Memory B cell (primary cell): ENCODE results near the gene LRTM2.

Source experiments
- ATAC-seq: fragments of 150-1000 bp; cut with Tn5 transposase; 2 replicates; pipeline ENCODE4 v1.10.0; 2021; ENCODE audit warnings: low read depth, mild to moderate bottlenecking, moderate library complexity
- DNase-seq, 2 donors: peaks; one replicate each; pipeline ENCODE4 v3.0.0; 2022; ENCODE audit warnings: low spot score in 2 of 2
- H3K27ac Mint-ChIP-seq: one replicate; pipeline ENCODE4 v1.8.0; 2022; ENCODE audit warnings: mild to moderate bottlenecking, moderate library complexity, mixed read lengths
- H3K27me3 Mint-ChIP-seq: one replicate; pipeline ENCODE4 v1.8.0; 2022; ENCODE audit warnings: mixed read lengths
- H3K36me3 Mint-ChIP-seq: one replicate; pipeline ENCODE4 v1.8.0; 2022; ENCODE audit warnings: mild to moderate bottlenecking, mixed read lengths
- H3K4me1 Mint-ChIP-seq: one replicate; pipeline ENCODE4 v1.8.0; 2022; ENCODE audit warnings: mixed read lengths
- H3K4me3 Mint-ChIP-seq: one replicate; pipeline ENCODE4 v1.8.0; 2022; ENCODE audit warnings: mild to moderate bottlenecking, moderate library complexity, mixed read lengths
- H3K9me3 Mint-ChIP-seq: one replicate; pipeline ENCODE4 v1.8.0; 2022; ENCODE audit warnings: mixed read lengths

Gene LRTM2

GRCh38 chr12:1826867-1827705 lies 6.7 kb downstream of the LRTM2 start:
- Mint-ChIP-seq H3K27ac (no peak overlapping the region), H3K27me3 (peaks cover 21% of the 10 kb centered on the region), H3K4me3 (no peak overlapping the region), H3K9me3 (no peaks in the 10 kb centered on the region), H3K36me3 (no peaks in the 10 kb centered on the region), H3K4me1 (peaks cover 3% of the 10 kb centered on the region)
- DNase-seq (no peak), ATAC-seq (peak; percentile 21)

GRCh38 chr12:1827826-1828805 lies 7.8 kb downstream of the LRTM2 start:
- Mint-ChIP-seq H3K27me3 (peaks cover 16% of the 10 kb centered on the region), H3K9me3 (no peaks in the 10 kb centered on the region), H3K27ac (no peak overlapping the region), H3K4me3 (no peak overlapping the region), H3K4me1 (peaks cover 3% of the 10 kb centered on the region), H3K36me3 (no peaks in the 10 kb centered on the region)
- ATAC-seq, result no peak
- no peak for DNase-seq

- H3K4me3 Mint-ChIP-seq, result no peak overlapping the region
- ATAC-seq (no peak), DNase-seq (no peak)
- peaks cover 18% of the 10 kb centered on the region for H3K27me3 Mint-ChIP-seq
- H3K36me3 Mint-ChIP-seq, result no peaks in the 10 kb centered on the region
- H3K9me3 Mint-ChIP-seq, result no peaks in the 10 kb centered on the region
- no peak overlapping the region for H3K27ac Mint-ChIP-seq
- peaks cover 3% of the 10 kb centered on the region for H3K4me1 Mint-ChIP-seq
Measured at GRCh38 chr12:1828856-1829255, 8.5 kb downstream of the LRTM2 start.

GRCh38 chr12:1829306-1829900 lies 9.0 kb downstream of the LRTM2 start:
- DNase-seq, result no peak
- no peaks in the 10 kb centered on the region for H3K9me3 Mint-ChIP-seq
- H3K4me1 Mint-ChIP-seq, result peaks cover 3% of the 10 kb centered on the region
- H3K27me3 Mint-ChIP-seq, result peaks cover 18% of the 10 kb centered on the region
- H3K27ac Mint-ChIP-seq, result no peak overlapping the region
- no peaks in the 10 kb centered on the region for H3K36me3 Mint-ChIP-seq
- no peak overlapping the region for H3K4me3 Mint-ChIP-seq
- no peak for ATAC-seq

GRCh38 chr12:1830401-1830845 lies 10.1 kb downstream of the LRTM2 start:
- Mint-ChIP-seq H3K36me3 (no peaks in the 10 kb centered on the region), H3K4me1 (peaks cover 6% of the 10 kb centered on the region), H3K27ac (no peak overlapping the region), H3K9me3 (no peaks in the 10 kb centered on the region), H3K27me3 (peaks cover 21% of the 10 kb centered on the region), H3K4me3 (no peak overlapping the region)
- DNase-seq (no peak), ATAC-seq (no peak)

GRCh38 chr12:1830981-1831963 lies 10.9 kb downstream of the LRTM2 start:
- Mint-ChIP-seq H3K27me3 (peaks cover 21% of the 10 kb centered on the region), H3K36me3 (no peaks in the 10 kb centered on the region), H3K4me3 (no peak overlapping the region), H3K4me1 (peaks cover 6% of the 10 kb centered on the region), H3K9me3 (no peaks in the 10 kb centered on the region), H3K27ac (no peak overlapping the region)
- no peak for DNase-seq
- ATAC-seq, result no peak

- H3K9me3 Mint-ChIP-seq, result no peaks in the 10 kb centered on the region
- peaks cover 21% of the 10 kb centered on the region for H3K27me3 Mint-ChIP-seq
- H3K4me3 Mint-ChIP-seq, result no peak overlapping the region
- peaks cover 3% of the 10 kb centered on the region for H3K4me1 Mint-ChIP-seq
- DNase-seq (no peak), ATAC-seq (no peak)
- H3K27ac Mint-ChIP-seq, result no peak overlapping the region
- no peaks in the 10 kb centered on the region for H3K36me3 Mint-ChIP-seq
Measured at GRCh38 chr12:1832801-1833595, 12.6 kb downstream of the LRTM2 start.

GRCh38 chr12:1833596-1834028 lies 13.2 kb downstream of the LRTM2 start:
- Mint-ChIP-seq H3K27me3 (peaks cover 24% of the 10 kb centered on the region), H3K36me3 (no peaks in the 10 kb centered on the region), H3K9me3 (no peaks in the 10 kb centered on the region), H3K4me1 (peaks cover 3% of the 10 kb centered on the region), H3K4me3 (no peak overlapping the region), H3K27ac (no peak overlapping the region)
- ATAC-seq (no peak), DNase-seq (no peak)

GRCh38 chr12:1834186-1834925 lies 14.0 kb downstream of the LRTM2 start:
- no peak overlapping the region for H3K27ac Mint-ChIP-seq
- DNase-seq, result no peak
- ATAC-seq, result no peak
- peaks cover 3% of the 10 kb centered on the region for H3K4me1 Mint-ChIP-seq
- H3K27me3 Mint-ChIP-seq, result peaks cover 25% of the 10 kb centered on the region
- no peaks in the 10 kb centered on the region for H3K36me3 Mint-ChIP-seq
- H3K4me3 Mint-ChIP-seq, result no peak overlapping the region
- H3K9me3 Mint-ChIP-seq, result no peaks in the 10 kb centered on the region

GRCh38 chr12:1835211-1836131 lies 15.1 kb downstream of the LRTM2 start:
- Mint-ChIP-seq H3K4me1 (peaks cover 8% of the 10 kb centered on the region), H3K27ac (no peak overlapping the region), H3K9me3 (no peaks in the 10 kb centered on the region), H3K4me3 (no peak overlapping the region), H3K27me3 (peaks cover 22% of the 10 kb centered on the region), H3K36me3 (no peaks in the 10 kb centered on the region)
- no peak for ATAC-seq
- no peak for DNase-seq

- Mint-ChIP-seq H3K27ac (no peak overlapping the region), H3K27me3 (peaks cover 21% of the 10 kb centered on the region), H3K4me1 (peaks cover 10% of the 10 kb centered on the region), H3K9me3 (no peaks in the 10 kb centered on the region), H3K36me3 (no peaks in the 10 kb centered on the region), H3K4me3 (no peak overlapping the region)
- no peak for ATAC-seq
- no peak for DNase-seq
Measured at GRCh38 chr12:1836241-1836803, 16.0 kb downstream of the LRTM2 start.
